A549 (cell line): ENCODE measurements around the gene REC114.
A peak's percentile ranks its signal among the peaks of the same experiment; 100 is the strongest.

Experiments
- CHD2 ChIP-seq: fragments of 150-350 bp; IDR thresholded peaks from 2 replicates; pipeline ENCODE4 v1.6.1; 2014; ENCODE audit warnings: low read length; ENCODE audit not compliant: partially characterized antibody
- CTCF ChIP-seq: fragments of >200 bp; sonication (Bioruptor Twin); formaldehyde crosslinking; IDR thresholded peaks from 3 replicates; pipeline ENCODE4 v1.5.1; 2016
- EP300 ChIP-seq, 2 experiments: fragments of >200 bp; sonication (Bioruptor Twin); formaldehyde crosslinking; IDR thresholded peaks; 2 replicates in 1 of 2; 3 replicates in 1 of 2; pipeline ENCODE4 v1.6.1; 2016 to 2017
- KDM5A ChIP-seq: fragments of 200-600 bp; sonication (generic); IDR thresholded peaks from 2 replicates; pipeline ENCODE4 v1.6.1; 2016; ENCODE audit warnings: antibody characterized with exemption, mild to moderate bottlenecking
- MAX ChIP-seq: IDR thresholded peaks from 2 replicates; pipeline ENCODE4 v1.6.1; 2012
- POLR2A ChIP-seq: IDR thresholded peaks from 2 replicates; pipeline ENCODE4 v1.6.1; 2012; ENCODE audit warnings: mild to moderate bottlenecking, low read length
- SMC3 ChIP-seq: fragments of >200 bp; sonication (Bioruptor Twin); formaldehyde crosslinking; IDR thresholded peaks from 3 replicates; pipeline ENCODE4 v1.6.1; 2018; ENCODE audit warnings: inconsistent platforms
- TF ChIP-seq, protein P1 (sequence below): fragments of 150-350 bp; IDR thresholded peaks from 2 replicates; pipeline ENCODE4 v1.6.1; 2014; ENCODE audit warnings: low read depth, mild to moderate bottlenecking, low read length

- no peak for TF ChIP-seq EP300 (IDR thresholded peaks at IDR 0.05)
- TF ChIP-seq MAX, result no peak
- TF ChIP-seq CTCF, result peak; percentile 87
- no peak for TF ChIP-seq POLR2A
- TF ChIP-seq SMC3, result peak; percentile 79
- TF ChIP-seq, protein P1, sequence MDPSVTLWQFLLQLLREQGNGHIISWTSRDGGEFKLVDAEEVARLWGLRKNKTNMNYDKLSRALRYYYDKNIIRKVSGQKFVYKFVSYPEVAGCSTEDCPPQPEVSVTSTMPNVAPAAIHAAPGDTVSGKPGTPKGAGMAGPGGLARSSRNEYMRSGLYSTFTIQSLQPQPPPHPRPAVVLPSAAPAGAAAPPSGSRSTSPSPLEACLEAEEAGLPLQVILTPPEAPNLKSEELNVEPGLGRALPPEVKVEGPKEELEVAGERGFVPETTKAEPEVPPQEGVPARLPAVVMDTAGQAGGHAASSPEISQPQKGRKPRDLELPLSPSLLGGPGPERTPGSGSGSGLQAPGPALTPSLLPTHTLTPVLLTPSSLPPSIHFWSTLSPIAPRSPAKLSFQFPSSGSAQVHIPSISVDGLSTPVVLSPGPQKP, result no peak
- no peak for TF ChIP-seq CHD2
- TF ChIP-seq KDM5A, result no peak
Observed at GRCh38 chr15:73560501-73561117, 117.6 kb downstream of the REC114 start.
